Measurements from ENCODE around the gene BLNK. TPM values are rescaled to one million over a fixed set of nuclear protein-coding genes. Genes with fewer than 3 reads are reported as not detected.

Gene BLNK
- polyA plus RNA-seq, 1 of the 3 experiments (the other 2 are of a cell fraction) = not detected

- no peaks in the 10 kb centered on the region for H3K4me1 ChIP-seq (ENCODE audit: control insufficient read depth in 1 of 2, insufficient read depth in 2 of 2, low read depth in 1 of 2, low read length in 1 of 2)
- no peaks in the 10 kb centered on the region for H3K9me3 ChIP-seq
- ChIA-PET POLR2A (no interaction called here), CTCF (interaction anchor here (0.7 to 2.5 kb wide), 3 partner anchors 9 to 47 kb away, joined by 3 to 12 read pairs (median 3); no protein-coding TSS in a partner anchor)
- 54% methylated on average over 2 of the region's 2 CpGs for WGBS (ENCODE audit: low lambda C conversion rate)
- no peak overlapping the region for H2AFZ ChIP-seq (ENCODE audit: low read depth)
- H3K4me3 ChIP-seq (ENCODE audit: low read depth in 2 of 2, low read length in 1 of 2) = no peak overlapping the region
- H3K79me2 ChIP-seq (ENCODE audit: insufficient read depth) = no peaks in the 10 kb centered on the region
- H3K9ac ChIP-seq = no peak overlapping the region
- no peak for TF ChIP-seq USF1 (IDR thresholded peaks at IDR 0.05; ENCODE audit: borderline replicate concordance, low read depth)
- no peak for TF ChIP-seq MXI1 (IDR thresholded peaks at IDR 0.05; ENCODE audit: low read depth, low read length)
- no peak for TF ChIP-seq EZH2phosphoT487 (IDR thresholded peaks at IDR 0.05; ENCODE audit: borderline replicate concordance, low read depth)
- TF ChIP-seq POLR2AphosphoS5 (IDR thresholded peaks at IDR 0.05; ENCODE audit: low read depth, low read length) = no peak
- TF ChIP-seq MAX (IDR thresholded peaks at IDR 0.05; ENCODE audit: low read depth) = no peak
- no peak overlapping the region for H3K27ac ChIP-seq (ENCODE audit: low read depth in 2 of 2, low read length in 1 of 2)
- no peaks in the 10 kb centered on the region for H3F3A ChIP-seq (replicated peaks; ENCODE audit: insufficient read depth)
- no peaks in the 10 kb centered on the region for H3K9me2 ChIP-seq
- no peak overlapping the region for H3K4me2 ChIP-seq
- H4K20me1 ChIP-seq (ENCODE audit: insufficient read depth) = no peaks in the 10 kb centered on the region
- no peak for DNase-seq
- no peaks in the 10 kb centered on the region for H3K36me3 ChIP-seq (replicated peaks in 1 of 2; ENCODE audit: control insufficient read depth in 1 of 2, insufficient read depth in 2 of 2, low read length in 1 of 2)
- H3K27me3 ChIP-seq (ENCODE audit: insufficient read depth) = no peaks in the 10 kb centered on the region
These were observed 4.5 kb upstream of the BLNK start for GRCh38 chr10:96275685-96276418.

- Histone ChIP-seq H3K9me2 (no peaks in the 10 kb centered on the region), H3K9me3 (no peaks in the 10 kb centered on the region), H3F3A (replicated peaks; ENCODE audit: insufficient read depth) (no peaks in the 10 kb centered on the region), H3K27ac (ENCODE audit: low read depth in 2 of 2, low read length in 1 of 2) (no peak overlapping the region), H3K4me2 (no peak overlapping the region), H3K4me3 (ENCODE audit: low read depth in 2 of 2, low read length in 1 of 2) (no peak overlapping the region; a peak in 1 of 4 replicates), H3K4me1 (ENCODE audit: control insufficient read depth in 1 of 2, insufficient read depth in 2 of 2, low read depth in 1 of 2, low read length in 1 of 2) (no peaks in the 10 kb centered on the region), H3K36me3 (replicated peaks in 1 of 2; ENCODE audit: control insufficient read depth in 1 of 2, insufficient read depth in 2 of 2, low read length in 1 of 2) (no peaks in the 10 kb centered on the region), H3K79me2 (ENCODE audit: insufficient read depth) (no peaks in the 10 kb centered on the region), H4K20me1 (ENCODE audit: insufficient read depth) (no peaks in the 10 kb centered on the region), H3K9ac (no peak overlapping the region), H2AFZ (ENCODE audit: low read depth) (no peak overlapping the region), H3K27me3 (ENCODE audit: insufficient read depth) (peaks cover 5% of the 10 kb centered on the region; the same call in 1 of the 2 replicates)
- ChIA-PET POLR2A (interaction anchor here (0.6 kb wide), 1 partner anchor 217 kb away, joined by 3 read pairs; no protein-coding TSS in a partner anchor), CTCF (interaction anchor here (4.2 kb wide), 1 partner anchor 43 kb away, joined by 18 read pairs; no protein-coding TSS in a partner anchor)
- 24% methylated on average over 8 of the region's 8 CpGs for WGBS (ENCODE audit: low lambda C conversion rate)
- no peak for DNase-seq
- no peak for TF ChIP-seq NFIC (IDR thresholded peaks at IDR 0.05; ENCODE audit: borderline replicate concordance)
- no peak for TF ChIP-seq RFX5 (IDR thresholded peaks at IDR 0.05; ENCODE audit: low read length)
- TF ChIP-seq NRF1 (IDR thresholded peaks at IDR 0.05; ENCODE audit: low read depth, low read length) = no peak
- TF ChIP-seq MXI1 (IDR thresholded peaks at IDR 0.05; ENCODE audit: low read depth, low read length) = no peak
These were observed 1.2 kb upstream of the BLNK start for GRCh38 chr10:96272316-96273280.

Measured in SK-N-SH (cell line).